Mesothelial cell of epicardium (in vitro differentiated cells): ENCODE results near the gene TRAPPC11. TPM values are rescaled to one million over a fixed set of nuclear protein-coding genes. Genes with fewer than 3 reads are reported as not detected.
"Not testable (repeated sequence)": the region's sequence is repeated elsewhere in the genome, so short reads cannot be mapped to it uniquely, and the experiment has no call there.

ENCODE experiments used
- DNase-seq, 2 experiments: peaks; one replicate each; pipeline ENCODE4 v3.0.0; 2021; ENCODE audit warnings: low spot score in 2 of 2; ENCODE audit not compliant: unreplicated experiment in 2 of 2
- H3K27ac Mint-ChIP-seq: 2 replicates; pipeline ENCODE4 v1.8.0; 2021; ENCODE audit warnings: mixed read lengths
- H3K27me3 Mint-ChIP-seq: 2 replicates; pipeline ENCODE4 v1.8.0; 2021; ENCODE audit warnings: low read depth, mixed read lengths
- H3K36me3 Mint-ChIP-seq: 2 replicates; pipeline ENCODE4 v1.8.0; 2021; ENCODE audit warnings: mixed read lengths
- H3K4me1 Mint-ChIP-seq: 2 replicates; pipeline ENCODE4 v1.8.0; 2021; ENCODE audit warnings: mixed read lengths
- H3K4me3 Mint-ChIP-seq: 2 replicates; pipeline ENCODE4 v1.8.0; 2021; ENCODE audit warnings: mild to moderate bottlenecking, moderate library complexity, mixed read lengths
- H3K9me3 Mint-ChIP-seq: 2 replicates; pipeline ENCODE4 v1.8.0; 2021; ENCODE audit warnings: mixed read lengths
- CTCF ChIP-seq: fragments of 200-600 bp; sonication (generic); IDR thresholded peaks from one replicate; pipeline ENCODE4 v1.5.0; 2021; ENCODE audit warnings: antibody characterized with exemption; ENCODE audit not compliant: unreplicated experiment
- total RNA-seq: library from RNA; stranded (reverse); gene quantifications from 3 replicates; pipeline ENCODE4 v1.2.1, GENCODE V29; 2021

The TRAPPC11 gene
- total RNA-seq, 1 donor from 2014 or later, result 47.3 TPM

GRCh38 chr4:183617075-183617474 lies 42.0 kb upstream of the TRAPPC11 start:
- no peak overlapping the region for H3K4me3 Mint-ChIP-seq
- TF ChIP-seq CTCF, result no peak
- H3K27me3 Mint-ChIP-seq, result peaks cover 20% of the 10 kb centered on the region
- no peak for DNase-seq
- no peaks in the 10 kb centered on the region for H3K9me3 Mint-ChIP-seq
- no peaks in the 10 kb centered on the region for H3K36me3 Mint-ChIP-seq
- peaks cover 14% of the 10 kb centered on the region for H3K4me1 Mint-ChIP-seq
- no peak overlapping the region for H3K27ac Mint-ChIP-seq

- Mint-ChIP-seq H3K27me3 (peaks cover 17% of the 10 kb centered on the region), H3K9me3 (no peaks in the 10 kb centered on the region), H3K27ac (no peak overlapping the region), H3K36me3 (no peaks in the 10 kb centered on the region), H3K4me1 (peaks cover 15% of the 10 kb centered on the region), H3K4me3 (no peak overlapping the region)
- no peak for DNase-seq
- TF ChIP-seq CTCF, result no peak
Observed at GRCh38 chr4:183618681-183619080, 40.4 kb upstream of the TRAPPC11 start.

GRCh38 chr4:183620421-183620820 lies 38.7 kb upstream of the TRAPPC11 start:
- H3K36me3 Mint-ChIP-seq, result no peaks in the 10 kb centered on the region
- no peak overlapping the region for H3K4me3 Mint-ChIP-seq
- DNase-seq, result no peak
- no peak for TF ChIP-seq CTCF
- H3K27me3 Mint-ChIP-seq, result peaks cover 11% of the 10 kb centered on the region
- no peak overlapping the region for H3K27ac Mint-ChIP-seq
- no peaks in the 10 kb centered on the region for H3K9me3 Mint-ChIP-seq
- H3K4me1 Mint-ChIP-seq, result peaks cover 15% of the 10 kb centered on the region

- Mint-ChIP-seq H3K27me3 (peaks cover 9% of the 10 kb centered on the region), H3K36me3 (no peaks in the 10 kb centered on the region), H3K27ac (no peak overlapping the region), H3K9me3 (no peaks in the 10 kb centered on the region), H3K4me3 (no peak overlapping the region), H3K4me1 (peaks cover 15% of the 10 kb centered on the region)
- DNase-seq, result no peak
- no peak for TF ChIP-seq CTCF
Observed at GRCh38 chr4:183621875-183622274, 37.2 kb upstream of the TRAPPC11 start.

- no peak for TF ChIP-seq CTCF
- Mint-ChIP-seq H3K4me1 (peaks cover 9% of the 10 kb centered on the region), H3K36me3 (no peaks in the 10 kb centered on the region), H3K4me3 (no peak overlapping the region), H3K27me3 (peaks cover 17% of the 10 kb centered on the region), H3K27ac (no peak overlapping the region), H3K9me3 (no peaks in the 10 kb centered on the region)
- DNase-seq, result no peak
Observed at GRCh38 chr4:183624548-183624947, 34.5 kb upstream of the TRAPPC11 start.

- H3K36me3 Mint-ChIP-seq, result no peaks in the 10 kb centered on the region
Observed at GRCh38 chr4:183626168-183626567, 32.9 kb upstream of the TRAPPC11 start.

DNA sequence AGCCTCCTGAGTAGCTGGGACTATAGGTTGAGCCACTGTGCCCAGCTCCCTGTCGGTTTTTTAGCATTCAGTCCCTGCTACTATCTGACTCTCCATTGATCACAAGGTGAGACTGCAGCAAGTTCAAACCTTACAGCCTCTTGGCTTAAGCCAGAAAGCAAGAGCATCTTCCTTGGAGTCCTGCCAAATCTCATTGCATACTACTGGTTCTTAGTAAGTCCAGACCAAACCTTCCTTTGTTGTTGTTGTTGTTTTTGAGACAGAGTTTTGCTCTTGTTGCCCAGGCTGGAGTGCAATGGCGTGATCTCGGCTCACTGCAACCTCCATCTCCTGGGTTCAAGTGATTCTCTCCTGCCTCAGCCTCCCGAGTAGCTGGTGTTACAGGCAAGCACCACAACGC lies 31.8 kb upstream of the TRAPPC11 start:
- not testable (repeated sequence) for H3K9me3 Mint-ChIP-seq, H3K4me1 Mint-ChIP-seq, DNase-seq, H3K36me3 Mint-ChIP-seq, H3K27ac Mint-ChIP-seq, H3K4me3 Mint-ChIP-seq
- H3K27me3 Mint-ChIP-seq, result peaks cover 13% of the 10 kb centered on the region

More at GRCh38 chr4:183626168-183626567, 32.9 kb upstream of the TRAPPC11 start:
- Mint-ChIP-seq H3K4me3 (no peak overlapping the region), H3K4me1 (peaks cover 9% of the 10 kb centered on the region), H3K27me3 (peaks cover 13% of the 10 kb centered on the region), H3K27ac (no peak overlapping the region), H3K9me3 (no peaks in the 10 kb centered on the region)
- TF ChIP-seq CTCF, result no peak
- DNase-seq, result no peak
